ENCODE data around the gene VAX1.
A peak's percentile ranks its signal among the peaks of the same experiment; 100 is the strongest.
"Not testable (repeated sequence)": the region's sequence is repeated elsewhere in the genome, so short reads cannot be mapped to it uniquely, and the experiment has no call there.

VAX1 gene, protein sequence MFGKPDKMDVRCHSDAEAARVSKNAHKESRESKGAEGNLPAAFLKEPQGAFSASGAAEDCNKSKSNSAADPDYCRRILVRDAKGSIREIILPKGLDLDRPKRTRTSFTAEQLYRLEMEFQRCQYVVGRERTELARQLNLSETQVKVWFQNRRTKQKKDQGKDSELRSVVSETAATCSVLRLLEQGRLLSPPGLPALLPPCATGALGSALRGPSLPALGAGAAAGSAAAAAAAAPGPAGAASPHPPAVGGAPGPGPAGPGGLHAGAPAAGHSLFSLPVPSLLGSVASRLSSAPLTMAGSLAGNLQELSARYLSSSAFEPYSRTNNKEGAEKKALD

DNA sequence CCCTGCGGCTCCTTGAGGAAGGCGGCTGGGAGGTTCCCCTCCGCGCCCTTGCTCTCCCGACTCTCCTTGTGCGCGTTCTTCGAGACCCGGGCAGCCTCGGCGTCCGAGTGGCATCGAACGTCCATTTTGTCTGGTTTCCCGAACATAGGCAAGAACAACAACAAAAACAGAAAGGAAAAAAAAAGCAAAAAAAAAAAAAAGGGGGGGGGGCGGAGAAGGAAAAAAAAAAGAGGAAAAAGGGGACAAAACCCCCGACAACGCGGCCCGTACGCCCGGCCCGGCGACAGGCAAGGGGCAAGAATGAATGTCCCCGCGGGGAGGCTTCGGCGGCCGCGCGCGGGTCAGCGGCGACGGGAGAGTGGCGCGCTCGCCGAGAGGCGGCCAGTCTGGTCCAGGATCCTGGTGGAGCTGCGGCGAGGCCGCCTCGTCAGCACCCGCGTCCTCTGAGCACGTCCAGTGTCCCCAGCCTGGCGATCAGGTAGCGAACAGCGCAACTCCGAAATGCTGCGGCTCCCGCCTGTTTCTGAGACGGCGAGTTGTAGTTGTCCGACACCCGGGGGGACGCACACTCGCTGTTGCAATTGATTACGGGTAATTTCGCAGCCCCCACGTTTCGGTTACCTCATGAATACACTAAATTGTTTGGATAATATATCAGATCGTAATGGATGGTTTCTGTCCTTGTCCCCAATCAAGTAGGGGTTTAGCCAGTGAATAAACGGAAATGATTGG lies at the start of gene VAX1:
TSS of gene VAX1 (minus strand) at position 360 of the 732 bp plus-strand sequence. CDS start at position 146, 214 bp downstream.
- no peaks in the 10 kb centered on the region for H4K20me1 ChIP-seq (ENCODE audit: insufficient read depth, low read length, poor library complexity, severe bottlenecking)
- H3K9me2 ChIP-seq (replicated peaks; ENCODE audit: low read depth, low read length), result no peaks in the 10 kb centered on the region
- H3K9me3 ChIP-seq (ENCODE audit: insufficient read depth, low read depth, low read length), result no peaks in the 10 kb centered on the region
- H3K4me2 ChIP-seq (ENCODE audit: low read depth, low read length, poor library complexity, severe bottlenecking), result no peak within 1 kb of the TSS
- H3K79me2 ChIP-seq (ENCODE audit: insufficient read depth, low read length), result no peaks in the 10 kb centered on the region
- H3K9ac ChIP-seq (ENCODE audit: low read depth, low read length, poor library complexity, severe bottlenecking), result no peak within 1 kb of the TSS
- H3F3A ChIP-seq (ENCODE audit: low read depth), result no peaks in the 10 kb centered on the region
- no peaks in the 10 kb centered on the region for H3K27me3 ChIP-seq (ENCODE audit: insufficient read depth, low read length, poor library complexity, severe bottlenecking)
- H3K36me3 ChIP-seq (ENCODE audit: insufficient read depth, low read length), result no peaks in the 10 kb centered on the region
- H3K4me3 ChIP-seq (ENCODE audit: low read length, poor library complexity, severe bottlenecking), result no peak within 1 kb of the TSS
- H3K4me1 ChIP-seq (ENCODE audit: insufficient read depth, low read length, poor library complexity, severe bottlenecking), result no peaks in the 10 kb centered on the region
- no peak within 1 kb of the TSS for H2AFZ ChIP-seq (ENCODE audit: low read length)
- no peak for TF ChIP-seq EZH2phosphoT487 (IDR thresholded peaks at IDR 0.05; ENCODE audit: borderline replicate concordance)
- TF ChIP-seq CTCF (conservative IDR thresholded peaks at IDR 0.05; ENCODE audit: low read length), result no peak

- Histone ChIP-seq H3K79me2 (ENCODE audit: insufficient read depth, low read length) (no peaks in the 10 kb centered on the region), H4K20me1 (ENCODE audit: insufficient read depth, low read length, poor library complexity, severe bottlenecking) (no peaks in the 10 kb centered on the region), H3K4me1 (ENCODE audit: insufficient read depth, low read length, poor library complexity, severe bottlenecking) (no peaks in the 10 kb centered on the region), H3K9me3 (ENCODE audit: insufficient read depth, low read depth, low read length) (no peaks in the 10 kb centered on the region), H3K4me3 (ENCODE audit: low read length, poor library complexity, severe bottlenecking) (no peak overlapping the region), H3F3A (ENCODE audit: low read depth) (no peaks in the 10 kb centered on the region), H3K27me3 (ENCODE audit: insufficient read depth, low read length, poor library complexity, severe bottlenecking) (no peaks in the 10 kb centered on the region), H3K9ac (ENCODE audit: low read depth, low read length, poor library complexity, severe bottlenecking) (no peak overlapping the region), H3K9me2 (replicated peaks; ENCODE audit: low read depth, low read length) (no peaks in the 10 kb centered on the region), H3K36me3 (ENCODE audit: insufficient read depth, low read length) (no peaks in the 10 kb centered on the region), H2AFZ (ENCODE audit: low read length) (peak overlapping the region; percentile 82), H3K4me2 (ENCODE audit: low read depth, low read length, poor library complexity, severe bottlenecking) (no peak overlapping the region)
- TF ChIP-seq CTCF (conservative IDR thresholded peaks at IDR 0.05; ENCODE audit: low read length), result no peak
- no peak for TF ChIP-seq EZH2phosphoT487 (IDR thresholded peaks at IDR 0.05; ENCODE audit: borderline replicate concordance)
Measured at GRCh38 chr10:117186832-117187615, 49.0 kb upstream of the VAX1 start.

GRCh38 chr10:117185817-117186216 lies 47.7 kb upstream of the VAX1 start:
- H3K36me3 ChIP-seq (ENCODE audit: insufficient read depth, low read length); H3K4me2 ChIP-seq (ENCODE audit: low read depth, low read length, poor library complexity, severe bottlenecking); H3K4me1 ChIP-seq (ENCODE audit: insufficient read depth, low read length, poor library complexity, severe bottlenecking); H2AFZ ChIP-seq (ENCODE audit: low read length); H3K79me2 ChIP-seq (ENCODE audit: insufficient read depth, low read length); H4K20me1 ChIP-seq (ENCODE audit: insufficient read depth, low read length, poor library complexity, severe bottlenecking); H3K9me3 ChIP-seq (ENCODE audit: insufficient read depth, low read depth, low read length); H3K4me3 ChIP-seq (ENCODE audit: low read length, poor library complexity, severe bottlenecking); H3F3A ChIP-seq (ENCODE audit: low read depth); H3K9ac ChIP-seq (ENCODE audit: low read depth, low read length, poor library complexity, severe bottlenecking); H3K9me2 ChIP-seq (replicated peaks; ENCODE audit: low read depth, low read length); H3K27me3 ChIP-seq (ENCODE audit: insufficient read depth, low read length, poor library complexity, severe bottlenecking): not testable (repeated sequence)

Data from Loucy (cell line).